Testis (tissue), 3 donors: ENCODE measurements around the gene MEGF8. TPM values are rescaled to one million over a fixed set of nuclear protein-coding genes. Genes with fewer than 3 reads are reported as not detected.
A peak's percentile ranks its signal among the peaks of the same experiment; 100 is the strongest.

ENCODE experiments used
- DNase-seq: peaks from one replicate; pipeline ENCODE4 v3.0.0-alpha.2; 2019
- H3K27ac ChIP-seq, 2 donors: fragments of 200-600 bp; sonication (generic); one replicate each; pipeline ENCODE4 v1.5.1; 2019
- H3K27me3 ChIP-seq: fragments of 200-600 bp; sonication (generic); one replicate; pipeline ENCODE4 v1.5.1; 2019
- H3K36me3 ChIP-seq: fragments of 200-600 bp; sonication (generic); one replicate; pipeline ENCODE4 v1.5.1; 2017; ENCODE audit warnings: low read depth; ENCODE audit errors: missing control alignments
- H3K4me1 ChIP-seq: fragments of 200-600 bp; sonication (generic); one replicate; pipeline ENCODE4 v1.5.1; 2019
- H3K4me3 ChIP-seq, 2 donors: fragments of 200-600 bp; sonication (generic); one replicate each; pipeline ENCODE4 v1.5.1; 2017 to 2019
- H3K9me3 ChIP-seq: fragments of 200-600 bp; sonication (generic); one replicate; pipeline ENCODE4 v1.5.1; 2017
- POLR2A ChIP-seq: fragments of 450-650 bp; IDR thresholded peaks from one replicate; pipeline ENCODE4 v1.6.1; 2017; ENCODE audit warnings: antibody characterized with exemption, mild to moderate bottlenecking, moderate library complexity
- WGBS, 2 donors: methylation state at CpG; one replicate each; pipeline ENCODE4 v1.1.5; 2018; 5-methylcytosine and 5-hydroxymethylcytosine counted together
- intact Hi-C: fragments of 100-400 bp; cut with DNase I; formaldehyde crosslinking; loops from one replicate; pipeline ENCODE4 v1.15.1; 2023; ENCODE audit warnings: low total_unique reads
- polyA plus RNA-seq: library from polyadenylated mRNA; stranded (reverse); fragments of 350-450 nt; fragmentation: Illumina TruSeq; extraction: RNeasy Lipid Tissue Mini Kit (QIAGEN cat#74804); gene quantifications from one replicate; pipeline ENCODE4 v1.2.3, GENCODE V29; 2014; ENCODE audit warnings: low read depth, low replicate concordance; ENCODE audit not compliant: insufficient read depth
- total RNA-seq, 2 donors: library from RNA; depleted of rRNA; stranded (reverse); fragments of >200 nt; gene quantifications; one replicate each; pipeline ENCODE4 v1.2.3, GENCODE V29; 2016
- TF ChIP-seq, protein P1 (sequence below), 3 experiments: fragments of 450-650 bp in 2 of 3; fragments of 200-600 bp in 1 of 3; sonication (generic) in 1 of 3; IDR thresholded peaks; one replicate each; pipeline ENCODE4 v1.5.1; 2016 to 2019; ENCODE audit warnings: antibody characterized with exemption in 3 of 3, mild to moderate bottlenecking in 2 of 3, moderate library complexity in 1 of 3

The MEGF8 gene
- total and polyA plus RNA-seq, 3 donors from 2014 or later: 18.8 to 27.3 (median 26.9) TPM

DNA sequence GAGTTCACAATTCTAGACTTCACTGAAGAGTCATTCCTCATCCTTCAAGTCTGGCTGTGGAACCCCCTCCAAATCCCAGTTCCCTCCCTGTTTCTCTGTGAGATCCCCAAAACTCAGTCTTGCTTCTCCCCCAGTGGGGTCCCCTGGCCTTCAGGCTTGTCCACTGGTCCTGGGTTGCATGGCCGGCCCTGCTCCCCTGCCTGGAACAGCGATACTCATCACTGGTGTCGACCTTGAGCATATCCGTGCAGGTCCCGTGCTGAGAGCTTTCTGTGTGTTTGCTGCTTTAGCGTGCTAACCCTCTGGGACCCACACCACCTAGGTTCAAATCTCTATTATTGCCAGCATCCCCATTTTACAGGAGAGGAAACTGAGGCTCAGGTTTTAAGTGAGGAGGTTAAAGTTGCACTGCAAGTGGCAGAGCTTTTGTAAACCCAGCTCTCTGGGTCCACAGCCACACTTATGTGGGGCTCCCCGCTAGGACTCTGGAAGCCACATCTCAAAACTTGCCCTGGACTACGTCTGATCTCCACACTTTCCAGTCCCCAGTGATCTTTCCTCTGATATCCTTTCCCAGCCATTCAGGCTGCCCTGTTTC, 86.2 kb downstream of the MEGF8 start:
- Histone ChIP-seq H3K27me3 (no peaks in the 10 kb centered on the region), H3K27ac (no peak overlapping the region), H3K9me3 (no peaks in the 10 kb centered on the region), H3K4me3 (no peak overlapping the region), H3K4me1 (no peaks in the 10 kb centered on the region), H3K36me3 (no peaks in the 10 kb centered on the region)
- 87 to 93% methylated on average over 8 of the region's 8 CpGs for WGBS, 2 donors
- intact Hi-C loops: no loop called here
- TF ChIP-seq POLR2A: no peak
- TF ChIP-seq, protein P1, sequence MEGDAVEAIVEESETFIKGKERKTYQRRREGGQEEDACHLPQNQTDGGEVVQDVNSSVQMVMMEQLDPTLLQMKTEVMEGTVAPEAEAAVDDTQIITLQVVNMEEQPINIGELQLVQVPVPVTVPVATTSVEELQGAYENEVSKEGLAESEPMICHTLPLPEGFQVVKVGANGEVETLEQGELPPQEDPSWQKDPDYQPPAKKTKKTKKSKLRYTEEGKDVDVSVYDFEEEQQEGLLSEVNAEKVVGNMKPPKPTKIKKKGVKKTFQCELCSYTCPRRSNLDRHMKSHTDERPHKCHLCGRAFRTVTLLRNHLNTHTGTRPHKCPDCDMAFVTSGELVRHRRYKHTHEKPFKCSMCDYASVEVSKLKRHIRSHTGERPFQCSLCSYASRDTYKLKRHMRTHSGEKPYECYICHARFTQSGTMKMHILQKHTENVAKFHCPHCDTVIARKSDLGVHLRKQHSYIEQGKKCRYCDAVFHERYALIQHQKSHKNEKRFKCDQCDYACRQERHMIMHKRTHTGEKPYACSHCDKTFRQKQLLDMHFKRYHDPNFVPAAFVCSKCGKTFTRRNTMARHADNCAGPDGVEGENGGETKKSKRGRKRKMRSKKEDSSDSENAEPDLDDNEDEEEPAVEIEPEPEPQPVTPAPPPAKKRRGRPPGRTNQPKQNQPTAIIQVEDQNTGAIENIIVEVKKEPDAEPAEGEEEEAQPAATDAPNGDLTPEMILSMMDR (IDR thresholded peaks at IDR 0.05): no peak
- DNase-seq: no peak

DNA sequence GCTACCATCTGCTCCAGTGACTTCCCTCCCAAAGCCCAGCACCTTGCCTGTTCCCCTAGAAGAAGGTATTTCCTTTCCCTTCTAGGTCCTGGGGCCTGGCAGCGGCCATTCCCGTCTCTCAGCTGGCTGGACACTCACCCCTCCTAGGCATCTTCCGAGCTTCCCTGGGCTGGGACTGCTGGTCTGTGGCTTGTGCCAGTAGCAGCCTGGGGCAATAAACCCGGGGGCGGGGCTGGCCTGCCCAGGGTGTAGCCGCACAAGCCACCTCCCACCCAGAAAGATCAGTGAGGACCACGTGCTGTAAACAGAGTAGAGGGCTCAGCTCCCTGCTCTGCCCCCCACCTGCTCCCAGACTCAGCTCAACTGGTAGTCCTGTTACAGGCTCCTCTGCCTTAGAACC, 86.8 kb downstream of the MEGF8 start:
- no peak overlapping the region for H3K4me3 ChIP-seq
- no peak overlapping the region for H3K27ac ChIP-seq
- WGBS, 2 donors: 72 to 88% methylated on average over 4 to 7 of the region's 7 CpGs
- intact Hi-C loops: no loop called here
- no peaks in the 10 kb centered on the region for H3K4me1 ChIP-seq
- TF ChIP-seq, protein P1 (IDR thresholded peaks at IDR 0.05): no peak
- H3K27me3 ChIP-seq: no peaks in the 10 kb centered on the region
- H3K36me3 ChIP-seq: no peaks in the 10 kb centered on the region
- DNase-seq: no peak
- H3K9me3 ChIP-seq: no peaks in the 10 kb centered on the region

DNA sequence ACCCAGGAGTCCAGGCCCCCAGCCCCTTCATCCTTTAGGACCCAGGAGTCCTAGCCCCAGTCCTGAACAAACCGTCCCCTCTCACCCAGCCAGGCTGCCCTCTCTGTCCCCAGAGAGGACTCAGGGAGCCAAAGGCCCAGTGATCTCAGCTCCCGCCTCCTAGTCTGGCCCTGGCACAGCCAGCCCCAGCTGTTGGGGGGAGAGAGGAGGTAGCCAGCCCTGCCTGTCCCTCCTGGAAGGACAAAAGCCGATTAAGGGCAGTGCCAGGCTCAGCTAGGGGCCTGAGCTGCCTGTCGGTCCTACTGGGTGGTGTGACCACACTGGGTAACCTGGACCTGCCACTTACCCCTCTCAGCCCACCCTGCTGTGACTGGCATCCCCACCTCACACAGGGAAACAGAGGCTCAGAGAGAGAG, 87.2 kb downstream of the MEGF8 start:
- no peaks in the 10 kb centered on the region for H3K36me3 ChIP-seq
- no peaks in the 10 kb centered on the region for H3K27me3 ChIP-seq
- WGBS, 2 donors: 69 to 87% methylated on average over 3 to 4 of the region's 4 CpGs
- H3K4me1 ChIP-seq: no peaks in the 10 kb centered on the region
- H3K4me3 ChIP-seq: no peak overlapping the region
- no peak for DNase-seq
- no peaks in the 10 kb centered on the region for H3K9me3 ChIP-seq
- TF ChIP-seq POLR2A: no peak
- TF ChIP-seq, protein P1 (IDR thresholded peaks at IDR 0.05): no peak
- no peak overlapping the region for H3K27ac ChIP-seq
- intact Hi-C loops: no loop called here

DNA sequence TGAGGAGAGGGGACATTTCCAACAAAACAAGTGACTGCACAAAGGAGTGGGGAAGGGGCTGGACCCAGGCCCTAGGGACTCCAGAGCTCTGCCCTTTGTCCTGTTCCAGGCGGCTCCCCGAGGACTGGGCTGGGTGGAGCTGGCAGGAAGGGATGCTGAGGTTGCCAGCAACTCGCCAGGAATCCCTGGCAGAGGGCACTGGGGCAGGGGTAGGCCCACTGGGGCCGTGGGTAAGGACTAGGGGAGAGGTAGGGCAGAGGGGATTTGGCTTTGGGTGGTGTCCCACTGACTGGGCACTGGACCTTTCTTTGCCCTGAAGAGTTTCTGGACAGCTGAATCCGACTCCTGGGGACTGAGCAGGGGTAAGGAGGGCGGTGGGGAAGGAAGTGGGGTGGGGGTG, 93.9 kb downstream of the MEGF8 start:
- TF ChIP-seq, protein P1 (IDR thresholded peaks at IDR 0.05): no peak
- no peak for TF ChIP-seq POLR2A
- Histone ChIP-seq H3K4me1 (peaks cover 10% of the 10 kb centered on the region), H3K36me3 (no peaks in the 10 kb centered on the region), H3K27me3 (no peaks in the 10 kb centered on the region), H3K9me3 (no peaks in the 10 kb centered on the region), H3K27ac (no peak overlapping the region), H3K4me3 (no peak overlapping the region)
- no peak for DNase-seq
- intact Hi-C loops: no loop called here
- 76 to 87% methylated on average over 6 of the region's 6 CpGs for WGBS, 2 donors

DNA sequence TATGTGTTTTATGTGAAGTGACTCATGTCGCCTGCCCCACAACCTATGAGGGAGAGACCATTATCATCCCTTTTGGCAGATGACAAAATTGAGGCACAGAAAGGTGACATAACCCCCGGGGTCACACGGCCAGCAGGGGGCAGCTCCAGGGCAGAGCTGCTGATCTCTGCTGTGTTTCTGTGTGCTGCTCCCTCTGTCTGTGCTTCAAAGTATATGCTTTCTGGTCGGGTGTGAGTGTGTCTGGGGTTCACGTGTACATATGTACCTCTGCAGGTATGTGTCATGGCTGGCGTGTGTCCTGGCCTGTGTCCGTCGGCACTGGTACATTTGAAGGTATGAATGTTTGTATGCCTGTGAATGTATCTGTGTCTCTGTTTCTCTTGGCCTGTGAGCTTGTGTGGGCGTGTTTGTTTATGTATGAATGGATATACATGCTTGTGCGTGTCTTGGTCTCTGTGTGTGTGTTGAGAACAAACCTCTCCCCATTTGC, 94.7 kb downstream of the MEGF8 start:
- Histone ChIP-seq H3K27ac (no peak overlapping the region), H3K27me3 (no peaks in the 10 kb centered on the region), H3K4me1 (peaks cover 17% of the 10 kb centered on the region), H3K4me3 (no peak overlapping the region), H3K36me3 (no peaks in the 10 kb centered on the region), H3K9me3 (no peaks in the 10 kb centered on the region)
- intact Hi-C loops: no loop called here
- DNase-seq: peak; percentile 36
- 70 to 73% methylated on average over 10 of the region's 10 CpGs for WGBS, 2 donors
- TF ChIP-seq POLR2A: no peak
- TF ChIP-seq, protein P1 (IDR thresholded peaks at IDR 0.05): peak in 2 of 3 experiments; percentile 28 to 55
